ENCODE data around the gene ZFP36L1.

ZFP36L1 gene

DNA sequence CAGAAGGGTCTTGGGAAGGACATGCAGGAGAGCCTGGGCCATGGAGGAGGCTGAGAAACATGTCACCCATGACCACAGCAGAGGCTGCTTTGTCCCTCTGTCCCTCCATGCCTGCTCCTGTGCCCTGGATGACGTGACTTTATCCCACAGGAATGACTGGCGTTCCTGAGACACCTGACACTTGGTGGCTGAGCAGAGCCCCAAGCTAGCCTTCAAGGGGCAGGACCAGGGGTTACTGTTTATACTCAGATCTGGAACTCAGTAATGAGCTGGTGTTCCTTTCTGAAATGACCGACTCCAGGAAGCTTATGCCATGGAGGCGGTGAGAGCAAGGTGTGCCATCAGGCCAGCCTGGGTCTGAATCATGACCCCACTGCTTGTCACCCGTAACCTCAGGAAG, 44.2 kb downstream of the ZFP36L1 start:
- Histone ChIP-seq H3K79me2 (ENCODE audit: insufficient read depth, low read length) (no peaks in the 10 kb centered on the region), H3K36me3 (ENCODE audit: insufficient read depth, low read length) (no peaks in the 10 kb centered on the region), H3K27ac (ENCODE audit: low read length) (no peak overlapping the region), H3K9ac (ENCODE audit: low read depth, low read length) (no peak overlapping the region), H3K4me3 (ENCODE audit: low read depth in 1 of 2, low read length in 2 of 2) (no peak overlapping the region), H3K9me3 (ENCODE audit: insufficient read depth, low read length, severe bottlenecking) (no peaks in the 10 kb centered on the region), H2AFZ (ENCODE audit: low read depth, low read length) (no peak overlapping the region), H4K20me1 (ENCODE audit: insufficient read depth, low read length) (no peaks in the 10 kb centered on the region), H3K27me3 (ENCODE audit: insufficient read depth, low read length, poor library complexity) (no peaks in the 10 kb centered on the region), H3K4me2 (ENCODE audit: insufficient read depth, low read length) (no peak overlapping the region), H3K4me1 (ENCODE audit: insufficient read depth, low read length) (no peaks in the 10 kb centered on the region)
- no peak for DNase-seq
- no peak for ATAC-seq (ENCODE audit: insufficient read depth, low read depth)
- TF ChIP-seq, protein P1, sequence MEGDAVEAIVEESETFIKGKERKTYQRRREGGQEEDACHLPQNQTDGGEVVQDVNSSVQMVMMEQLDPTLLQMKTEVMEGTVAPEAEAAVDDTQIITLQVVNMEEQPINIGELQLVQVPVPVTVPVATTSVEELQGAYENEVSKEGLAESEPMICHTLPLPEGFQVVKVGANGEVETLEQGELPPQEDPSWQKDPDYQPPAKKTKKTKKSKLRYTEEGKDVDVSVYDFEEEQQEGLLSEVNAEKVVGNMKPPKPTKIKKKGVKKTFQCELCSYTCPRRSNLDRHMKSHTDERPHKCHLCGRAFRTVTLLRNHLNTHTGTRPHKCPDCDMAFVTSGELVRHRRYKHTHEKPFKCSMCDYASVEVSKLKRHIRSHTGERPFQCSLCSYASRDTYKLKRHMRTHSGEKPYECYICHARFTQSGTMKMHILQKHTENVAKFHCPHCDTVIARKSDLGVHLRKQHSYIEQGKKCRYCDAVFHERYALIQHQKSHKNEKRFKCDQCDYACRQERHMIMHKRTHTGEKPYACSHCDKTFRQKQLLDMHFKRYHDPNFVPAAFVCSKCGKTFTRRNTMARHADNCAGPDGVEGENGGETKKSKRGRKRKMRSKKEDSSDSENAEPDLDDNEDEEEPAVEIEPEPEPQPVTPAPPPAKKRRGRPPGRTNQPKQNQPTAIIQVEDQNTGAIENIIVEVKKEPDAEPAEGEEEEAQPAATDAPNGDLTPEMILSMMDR (IDR thresholded peaks at IDR 0.05; ENCODE audit: borderline replicate concordance, extremely low read depth, low read length, poor library complexity, severe bottlenecking): no peak
- no peak for TF ChIP-seq EZH2 (IDR thresholded peaks at IDR 0.05; ENCODE audit: borderline replicate concordance, low read depth, low read length, severe bottlenecking)

- Histone ChIP-seq H4K20me1 (ENCODE audit: insufficient read depth, low read length) (no peaks in the 10 kb centered on the region), H3K36me3 (ENCODE audit: insufficient read depth, low read length) (no peaks in the 10 kb centered on the region), H3K79me2 (ENCODE audit: insufficient read depth, low read length) (no peaks in the 10 kb centered on the region), H3K4me1 (ENCODE audit: insufficient read depth, low read length) (no peaks in the 10 kb centered on the region), H3K9me3 (ENCODE audit: insufficient read depth, low read length, severe bottlenecking) (no peaks in the 10 kb centered on the region), H2AFZ (ENCODE audit: low read depth, low read length) (no peak overlapping the region), H3K27me3 (ENCODE audit: insufficient read depth, low read length, poor library complexity) (no peaks in the 10 kb centered on the region), H3K4me2 (ENCODE audit: insufficient read depth, low read length) (no peak overlapping the region), H3K9ac (ENCODE audit: low read depth, low read length) (no peak overlapping the region), H3K27ac (ENCODE audit: low read length) (no peak overlapping the region), H3K4me3 (ENCODE audit: low read depth in 1 of 2, low read length in 2 of 2) (no peak overlapping the region)
- TF ChIP-seq, protein P1 (IDR thresholded peaks at IDR 0.05; ENCODE audit: borderline replicate concordance, extremely low read depth, low read length, poor library complexity, severe bottlenecking): no peak
- TF ChIP-seq EZH2 (IDR thresholded peaks at IDR 0.05; ENCODE audit: borderline replicate concordance, low read depth, low read length, severe bottlenecking): no peak
- DNase-seq (no peak), ATAC-seq (ENCODE audit: insufficient read depth, low read depth) (no peak)
Measured at GRCh38 chr14:68748260-68748659, 44.6 kb downstream of the ZFP36L1 start.

DNA sequence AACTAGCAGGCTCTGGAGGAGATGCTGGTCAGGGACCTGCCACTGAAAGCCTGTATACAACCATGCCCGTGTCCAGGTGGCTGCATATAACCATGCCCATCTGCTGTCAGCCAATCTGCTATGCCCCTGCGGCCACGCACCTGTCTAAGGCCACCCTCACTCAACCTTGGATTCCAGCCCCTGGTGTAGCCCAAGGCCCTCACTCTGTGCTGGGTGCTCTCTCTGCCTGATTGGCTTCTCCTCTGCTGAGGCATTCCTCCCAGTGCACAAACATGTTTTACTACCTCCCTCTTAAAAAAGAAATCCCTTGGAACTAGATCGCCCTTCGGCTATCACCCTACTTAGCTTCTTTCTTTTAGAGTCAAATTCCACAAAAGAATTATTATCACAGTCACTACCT, 45.5 kb downstream of the ZFP36L1 start:
- no peaks in the 10 kb centered on the region for H3K9me3 ChIP-seq (ENCODE audit: insufficient read depth, low read length, severe bottlenecking)
- no peaks in the 10 kb centered on the region for H3K79me2 ChIP-seq (ENCODE audit: insufficient read depth, low read length)
- H3K27me3 ChIP-seq (ENCODE audit: insufficient read depth, low read length, poor library complexity): no peaks in the 10 kb centered on the region
- DNase-seq: no peak
- H3K9ac ChIP-seq (ENCODE audit: low read depth, low read length): no peak overlapping the region
- no peak for ATAC-seq (ENCODE audit: insufficient read depth, low read depth)
- no peaks in the 10 kb centered on the region for H4K20me1 ChIP-seq (ENCODE audit: insufficient read depth, low read length)
- H3K36me3 ChIP-seq (ENCODE audit: insufficient read depth, low read length): no peaks in the 10 kb centered on the region
- H3K4me3 ChIP-seq (ENCODE audit: low read depth in 1 of 2, low read length in 2 of 2): no peak overlapping the region
- H3K4me1 ChIP-seq (ENCODE audit: insufficient read depth, low read length): no peaks in the 10 kb centered on the region
- H2AFZ ChIP-seq (ENCODE audit: low read depth, low read length): no peak overlapping the region
- no peak for TF ChIP-seq EZH2 (IDR thresholded peaks at IDR 0.05; ENCODE audit: borderline replicate concordance, low read depth, low read length, severe bottlenecking)
- TF ChIP-seq, protein P1 (IDR thresholded peaks at IDR 0.05; ENCODE audit: borderline replicate concordance, extremely low read depth, low read length, poor library complexity, severe bottlenecking): no peak
- H3K27ac ChIP-seq (ENCODE audit: low read length): no peak overlapping the region
- H3K4me2 ChIP-seq (ENCODE audit: insufficient read depth, low read length): no peak overlapping the region

GRCh38 chr14:68744613-68745012, 48.3 kb downstream of the ZFP36L1 start:
- Histone ChIP-seq H3K9ac (ENCODE audit: low read depth, low read length) (no peak overlapping the region), H3K79me2 (ENCODE audit: insufficient read depth, low read length) (no peaks in the 10 kb centered on the region), H3K36me3 (ENCODE audit: insufficient read depth, low read length) (no peaks in the 10 kb centered on the region), H3K27ac (ENCODE audit: low read length) (no peak overlapping the region), H2AFZ (ENCODE audit: low read depth, low read length) (no peak overlapping the region), H4K20me1 (ENCODE audit: insufficient read depth, low read length) (no peaks in the 10 kb centered on the region), H3K4me1 (ENCODE audit: insufficient read depth, low read length) (no peaks in the 10 kb centered on the region), H3K4me3 (ENCODE audit: low read depth in 1 of 2, low read length in 2 of 2) (no peak overlapping the region), H3K9me3 (ENCODE audit: insufficient read depth, low read length, severe bottlenecking) (no peaks in the 10 kb centered on the region), H3K27me3 (ENCODE audit: insufficient read depth, low read length, poor library complexity) (no peaks in the 10 kb centered on the region), H3K4me2 (ENCODE audit: insufficient read depth, low read length) (no peak overlapping the region)
- no peak for ATAC-seq (ENCODE audit: insufficient read depth, low read depth)
- no peak for TF ChIP-seq EZH2 (IDR thresholded peaks at IDR 0.05; ENCODE audit: borderline replicate concordance, low read depth, low read length, severe bottlenecking)
- TF ChIP-seq, protein P1 (IDR thresholded peaks at IDR 0.05; ENCODE audit: borderline replicate concordance, extremely low read depth, low read length, poor library complexity, severe bottlenecking): no peak
- DNase-seq: no peak
